Fibroblast of villous mesenchyme (primary cell): ENCODE data around the gene KLRK1. TPM values are rescaled to one million over a fixed set of nuclear protein-coding genes. Genes with fewer than 3 reads are reported as not detected.
"Not testable (repeated sequence)": the region's sequence is repeated elsewhere in the genome, so short reads cannot be mapped to it uniquely, and the experiment has no call there.

Source experiments
- DNase-seq: peaks from one replicate; pipeline ENCODE4 v3.0.0-alpha.2; 2010; ENCODE audit warnings: low read depth
- H3K4me3 ChIP-seq: 2 replicates; pipeline ENCODE4 v1.5.1; 2011; ENCODE audit warnings: low read depth, mild to moderate bottlenecking, low read length
- total RNA-seq: library from RNA; depleted of rRNA; stranded (reverse); fragments of >200 nt; gene quantifications from 2 replicates; pipeline ENCODE4 v1.2.3, GENCODE V29; 2012
- TF ChIP-seq, protein P1 (sequence below): IDR thresholded peaks from 2 replicates; pipeline ENCODE4 v1.5.1; 2012; ENCODE audit warnings: low read depth, mild to moderate bottlenecking, low read length; ENCODE audit not compliant: insufficient read depth

KLRK1 gene
- total RNA-seq = not detected in 2 replicates

DNA sequence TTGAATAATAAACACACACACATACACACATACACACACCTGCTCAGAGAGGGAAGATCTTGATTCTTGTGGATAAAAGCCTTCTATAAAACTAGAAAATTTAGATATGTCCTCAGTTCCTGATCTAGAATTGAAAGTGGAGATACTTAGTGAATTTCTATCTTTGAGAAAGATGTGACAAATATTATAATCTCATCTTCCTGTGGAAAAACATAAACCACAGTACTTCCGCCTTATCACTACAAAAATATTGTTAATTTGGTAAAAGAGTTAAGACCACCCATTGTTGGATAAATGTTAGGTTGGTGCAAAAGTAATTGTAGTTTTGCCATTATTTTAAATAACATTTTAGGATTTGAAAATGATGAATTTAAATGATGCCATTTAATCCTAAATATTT is at the start of gene KLRK1:
KLRK1 (minus strand) TSS at position 138 of the 400 bp plus-strand sequence. CDS start 1,231 bp downstream, outside the sequence.
- TF ChIP-seq, protein P1, sequence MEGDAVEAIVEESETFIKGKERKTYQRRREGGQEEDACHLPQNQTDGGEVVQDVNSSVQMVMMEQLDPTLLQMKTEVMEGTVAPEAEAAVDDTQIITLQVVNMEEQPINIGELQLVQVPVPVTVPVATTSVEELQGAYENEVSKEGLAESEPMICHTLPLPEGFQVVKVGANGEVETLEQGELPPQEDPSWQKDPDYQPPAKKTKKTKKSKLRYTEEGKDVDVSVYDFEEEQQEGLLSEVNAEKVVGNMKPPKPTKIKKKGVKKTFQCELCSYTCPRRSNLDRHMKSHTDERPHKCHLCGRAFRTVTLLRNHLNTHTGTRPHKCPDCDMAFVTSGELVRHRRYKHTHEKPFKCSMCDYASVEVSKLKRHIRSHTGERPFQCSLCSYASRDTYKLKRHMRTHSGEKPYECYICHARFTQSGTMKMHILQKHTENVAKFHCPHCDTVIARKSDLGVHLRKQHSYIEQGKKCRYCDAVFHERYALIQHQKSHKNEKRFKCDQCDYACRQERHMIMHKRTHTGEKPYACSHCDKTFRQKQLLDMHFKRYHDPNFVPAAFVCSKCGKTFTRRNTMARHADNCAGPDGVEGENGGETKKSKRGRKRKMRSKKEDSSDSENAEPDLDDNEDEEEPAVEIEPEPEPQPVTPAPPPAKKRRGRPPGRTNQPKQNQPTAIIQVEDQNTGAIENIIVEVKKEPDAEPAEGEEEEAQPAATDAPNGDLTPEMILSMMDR = no peak
- DNase-seq = no peak
- H3K4me3 ChIP-seq = no peak within 1 kb of the TSS

DNA sequence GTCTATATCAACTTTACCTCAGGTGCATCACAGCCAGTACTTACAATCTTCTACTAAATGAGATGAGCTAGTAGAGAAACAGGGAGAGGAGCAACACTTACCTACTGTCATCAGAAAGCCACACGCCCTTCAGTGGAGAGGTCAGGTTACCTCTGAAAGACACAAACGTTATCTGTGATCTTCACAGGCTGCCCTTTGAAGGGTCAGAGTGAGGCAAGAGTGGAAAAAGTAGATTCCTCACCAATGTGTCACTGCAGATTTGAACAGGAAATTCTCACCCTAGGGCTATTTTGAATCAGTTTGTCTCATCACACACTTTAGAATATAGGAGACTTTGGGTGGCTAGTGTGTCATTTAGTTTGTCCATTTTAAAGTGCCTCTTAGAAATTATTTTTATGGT is 47.8 kb upstream of the KLRK1 start:
- not testable (repeated sequence) for H3K4me3 ChIP-seq, DNase-seq

GRCh38 chr12:10435816-10436215 is 46.0 kb upstream of the KLRK1 start, which contains the start of gene KLRC2:
Gene KLRC2 (minus strand): TSS chr12:10436010. CDS start chr12:10435986, 24 bp downstream.
- DNase-seq = peak; percentile 79
- not testable (repeated sequence) for H3K4me3 ChIP-seq

- DNase-seq, H3K4me3 ChIP-seq: not testable (repeated sequence)
These were observed 40.8 kb upstream of the KLRK1 start for GRCh38 chr12:10430623-10431022.

DNA sequence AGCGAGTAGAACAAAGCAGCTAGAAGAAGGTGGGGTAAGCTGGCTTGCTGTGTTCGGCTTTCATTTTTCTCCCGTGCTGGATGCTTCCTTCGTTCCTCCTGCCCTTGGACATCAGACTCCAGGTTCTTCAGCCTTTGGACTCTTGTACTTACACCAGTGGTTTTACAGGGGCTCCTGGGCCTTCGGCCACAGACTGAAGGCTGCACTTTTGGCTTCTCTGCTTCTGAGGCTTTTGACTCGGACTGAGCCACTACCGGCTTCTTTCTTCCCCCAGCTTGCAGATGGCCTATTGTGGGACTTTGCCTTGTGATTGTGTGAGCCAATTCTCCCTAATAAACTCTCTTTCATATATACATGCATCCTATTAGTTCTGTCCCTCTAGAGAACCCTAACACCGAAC is 36.1 kb upstream of the KLRK1 start:
- not testable (repeated sequence) for DNase-seq

DNA sequence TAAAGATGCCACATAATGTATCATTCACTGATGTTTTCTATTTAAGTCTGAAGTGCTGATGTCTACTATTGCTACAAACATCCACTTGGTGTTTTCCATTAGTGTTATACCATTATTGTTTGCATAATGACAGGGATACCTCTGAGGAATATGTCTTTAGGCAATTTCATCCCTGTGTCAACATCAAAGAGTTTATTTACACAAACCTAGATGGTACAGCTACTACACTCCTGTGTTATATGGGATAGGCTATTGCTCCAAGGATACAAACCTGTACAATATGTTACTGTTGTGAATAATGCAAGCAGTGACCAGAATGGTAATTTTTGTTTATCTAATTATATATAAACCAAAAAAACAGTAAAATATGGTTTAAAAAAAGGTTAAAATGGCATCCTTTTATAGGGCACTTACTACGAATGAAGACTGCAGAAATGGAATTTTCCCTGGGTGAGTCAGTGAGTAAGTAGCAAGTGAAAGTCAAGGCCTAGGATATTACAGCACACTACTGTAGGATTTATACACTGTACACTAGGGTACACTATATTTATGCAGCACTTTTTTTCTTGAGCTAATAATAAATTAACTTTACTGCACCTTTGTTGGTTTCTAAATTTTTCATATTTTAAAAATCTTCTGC is 34.5 kb upstream of the KLRK1 start:
- not testable (repeated sequence) for H3K4me3 ChIP-seq
- DNase-seq = peak; percentile 10

More for the DNA sequence above, 36.1 kb upstream of the KLRK1 start:
- H3K4me3 ChIP-seq = not testable (repeated sequence)

DNA sequence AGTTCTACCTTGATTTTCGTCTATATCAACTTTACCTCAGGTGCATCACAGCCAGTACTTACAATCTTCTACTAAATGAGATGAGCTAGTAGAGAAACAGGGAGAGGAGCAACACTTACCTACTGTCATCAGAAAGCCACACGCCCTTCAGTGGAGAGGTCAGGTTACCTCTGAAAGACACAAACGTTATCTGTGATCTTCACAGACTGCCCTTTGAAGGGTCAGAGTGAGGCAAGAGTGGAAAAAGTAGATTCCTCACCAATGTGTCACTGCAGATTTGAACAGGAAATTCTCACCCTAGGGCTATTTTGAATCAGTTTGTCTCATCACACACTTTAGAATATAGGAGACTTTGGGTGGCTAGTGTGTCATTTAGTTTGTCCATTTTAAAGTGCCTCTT is 32.3 kb upstream of the KLRK1 start:
- DNase-seq, H3K4me3 ChIP-seq: not testable (repeated sequence)

DNA sequence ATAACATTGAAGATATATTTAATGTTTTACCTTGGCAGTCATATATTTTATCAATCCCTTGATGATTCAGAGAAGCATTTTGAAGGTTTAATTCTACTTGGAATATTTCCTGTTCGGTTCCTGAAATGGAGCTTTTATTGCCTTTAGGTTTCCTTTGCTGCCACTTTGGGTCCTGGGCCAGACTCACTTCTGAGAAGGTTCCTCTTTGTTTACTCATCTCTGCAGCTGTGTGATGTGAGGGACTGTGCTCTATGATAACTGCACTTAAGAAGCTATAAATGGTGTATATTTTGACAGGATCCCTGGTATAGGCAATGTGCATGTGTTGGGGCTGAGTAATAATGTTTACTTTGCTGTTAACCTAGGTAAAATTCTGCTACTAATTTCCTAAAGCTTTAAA is 30.5 kb upstream of the KLRK1 start, which contains the start of gene KLRC3:
KLRC3 (minus strand) TSS at position 262 of the 400 bp plus-strand sequence; CDS start at position 217, 45 bp downstream.
- H3K4me3 ChIP-seq = not testable (repeated sequence)
- peak; percentile 36 for DNase-seq

- peak; percentile 75 for DNase-seq
- TF ChIP-seq, protein P1 = no peak
These were observed 19.6 kb upstream of the KLRK1 start, which contains the start of gene KLRC4 for GRCh38 chr12:10409392-10409791. Gene KLRC4 (minus strand): TSS chr12:10409757. CDS start chr12:10409575, 182 bp downstream.

GRCh38 chr12:10408842-10409241 is 19.0 kb upstream of the KLRK1 start:
- DNase-seq = no peak
- TF ChIP-seq, protein P1 = no peak
- H3K4me3 ChIP-seq = no peak overlapping the region

More at GRCh38 chr12:10409392-10409791, 19.6 kb upstream of the KLRK1 start, which contains the start of gene KLRC4:
- H3K4me3 ChIP-seq = no peak within 1 kb of the TSS

DNA sequence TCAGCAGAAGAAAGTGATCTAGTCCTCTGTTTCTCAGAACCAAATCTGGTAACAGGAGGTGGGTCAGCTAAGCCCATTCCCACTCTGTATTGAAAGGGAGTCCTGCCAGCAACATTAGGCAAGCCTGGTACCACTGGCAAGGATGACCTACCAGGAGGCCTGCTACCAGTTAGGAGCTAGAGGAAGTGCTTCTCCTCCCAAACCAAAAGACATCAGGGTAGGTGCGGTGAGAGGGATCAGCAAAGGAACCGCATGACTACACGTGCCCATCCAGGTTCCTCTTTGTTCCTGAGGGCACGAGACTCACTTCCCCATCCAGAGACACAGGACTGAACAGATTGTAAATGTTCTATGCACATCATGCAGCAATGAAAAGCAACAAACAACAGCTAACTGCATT is 16.9 kb upstream of the KLRK1 start:
- DNase-seq = no peak
- H3K4me3 ChIP-seq = no peak overlapping the region
- TF ChIP-seq, protein P1 = no peak
